GM12892 (cell line): ENCODE results near the gene ZFHX2.

ENCODE experiments used
- POLR2A ChIP-seq: IDR thresholded peaks from 2 replicates; pipeline ENCODE4 v1.6.1; 2011; ENCODE audit warnings: low read depth, low read length, control low read depth
- POLR2AphosphoS5 ChIP-seq: IDR thresholded peaks from 2 replicates; pipeline ENCODE4 v1.6.1; 2011; ENCODE audit warnings: low read depth, low read length, control low read depth
- TAF1 ChIP-seq: IDR thresholded peaks from 2 replicates; pipeline ENCODE4 v1.6.1; 2011; ENCODE audit warnings: low read depth, mild to moderate bottlenecking, control low read depth, low read length, borderline replicate concordance

DNA sequence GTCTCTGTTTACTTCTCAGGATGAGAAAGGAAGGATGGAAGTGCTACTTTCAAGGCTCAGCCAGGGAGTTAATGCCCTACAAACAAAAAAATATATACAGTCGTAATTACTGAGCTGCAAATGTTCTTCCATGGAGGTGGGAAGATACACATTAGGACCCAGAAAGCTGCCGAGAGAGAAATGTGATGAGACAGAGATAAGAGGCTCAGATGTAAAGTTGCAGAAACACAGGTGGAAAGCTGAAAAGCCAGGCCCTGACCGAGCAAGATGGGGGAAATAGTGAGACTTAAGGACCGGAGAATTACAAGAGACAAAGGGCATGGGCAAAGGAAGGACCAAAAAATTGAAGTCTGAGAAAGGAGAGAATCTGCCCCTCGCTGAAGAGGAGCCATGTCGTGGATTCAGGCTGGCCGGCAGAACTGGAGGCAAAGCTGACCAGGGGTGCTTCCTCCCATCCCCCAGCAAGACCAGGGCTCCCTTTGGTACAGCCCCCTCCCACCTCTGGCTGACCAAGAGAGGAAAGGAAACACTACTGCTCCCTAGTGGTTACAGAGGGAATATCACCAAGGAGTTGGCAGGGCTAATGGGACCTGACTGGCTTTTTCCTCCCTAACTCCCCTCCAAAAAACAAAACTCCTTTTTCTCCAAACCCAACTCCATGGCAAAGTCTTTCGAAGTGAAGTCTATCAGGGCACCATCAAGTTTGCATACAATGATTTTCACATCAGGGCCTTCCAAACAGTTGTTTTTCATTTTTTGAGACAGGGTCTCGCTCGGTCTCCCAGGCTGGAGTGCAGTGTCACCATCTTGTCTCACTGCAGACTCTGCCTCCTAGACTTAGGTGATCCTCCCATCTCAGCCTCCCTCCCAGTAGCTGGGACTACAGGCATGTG lies 12.1 kb downstream of the ZFHX2 start:
- no peak for TF ChIP-seq POLR2A
- no peak for TF ChIP-seq TAF1
- TF ChIP-seq POLR2AphosphoS5: no peak
